Hematopoietic multipotent progenitor cell treated with erythropoietin and hydrocortisone succinate and interleukin-3 and kit ligand, for 17 days (in vitro differentiated cells): ENCODE data around the gene DAAM1.

Source experiments
- DNase-seq: peaks from one replicate; pipeline ENCODE4 v3.0.0-alpha.2; 2015; ENCODE audit warnings: low spot score

DAAM1 gene

GRCh38 chr14:59188461-59189090 lies at the start of gene DAAM1:
DAAM1 (plus strand) TSS chr14:59188667; CDS start chr14:59263478, 74,811 bp downstream.
- peak; percentile 97 for DNase-seq

DNA sequence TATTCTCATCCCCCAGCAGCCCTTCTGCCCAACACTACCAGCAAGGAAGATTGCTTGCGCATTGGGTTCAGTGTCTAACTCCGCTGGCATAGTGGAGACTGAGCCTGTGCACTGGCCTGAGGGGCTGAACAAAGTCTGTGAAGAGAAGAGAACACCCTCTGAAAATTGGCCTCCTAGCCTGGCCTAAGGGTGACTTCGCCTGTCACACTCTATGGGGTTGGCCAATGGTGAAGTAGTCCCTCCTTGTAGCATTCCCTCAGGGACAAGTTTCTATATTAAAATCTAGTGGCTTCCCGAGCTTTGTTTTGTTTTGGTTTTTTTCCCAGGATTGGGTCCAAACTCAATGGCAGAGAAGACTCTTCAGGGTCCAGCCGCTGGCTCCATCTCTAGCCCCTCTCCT lies 49.1 kb upstream of the DAAM1 start:
- DNase-seq, result no peak

DNA sequence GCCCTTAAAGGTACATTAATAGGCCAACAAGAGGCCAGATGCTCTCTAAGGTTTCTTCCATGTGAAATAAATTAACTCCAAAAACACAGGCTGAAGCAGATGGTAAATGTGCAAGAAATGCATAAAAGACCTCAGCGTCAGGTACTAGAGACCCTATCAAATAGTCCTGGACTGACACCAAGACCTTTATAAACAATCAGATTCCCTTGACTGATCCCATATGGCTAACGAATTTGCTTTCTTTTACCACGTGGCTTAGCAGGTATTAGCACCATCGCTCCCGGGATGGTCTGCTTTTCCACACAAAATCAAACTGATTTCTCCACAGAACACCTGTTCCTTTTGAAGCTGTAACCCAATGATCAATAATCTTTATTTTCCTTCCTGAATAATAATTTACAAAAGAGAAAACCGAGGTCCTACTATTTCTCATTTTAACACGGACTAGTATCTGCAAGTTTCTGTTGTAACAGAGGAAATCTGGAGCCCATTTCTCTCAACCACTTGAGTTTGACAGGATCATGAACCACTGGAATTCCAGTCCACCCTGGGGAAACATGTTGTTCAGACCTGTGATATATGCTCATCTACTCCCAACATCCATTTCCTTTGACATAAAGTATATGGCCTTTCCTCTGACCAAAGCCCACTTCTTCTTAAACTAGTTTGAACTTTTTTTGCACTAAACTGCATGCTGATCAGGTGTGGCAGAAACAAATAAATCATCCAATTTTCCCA lies 48.2 kb upstream of the DAAM1 start:
- no peak for DNase-seq

- DNase-seq, result no peak
Measured at GRCh38 chr14:59146484-59146883, 42.0 kb upstream of the DAAM1 start.

- no peak for DNase-seq
Measured at GRCh38 chr14:59147007-59147406, 41.5 kb upstream of the DAAM1 start.

DNA sequence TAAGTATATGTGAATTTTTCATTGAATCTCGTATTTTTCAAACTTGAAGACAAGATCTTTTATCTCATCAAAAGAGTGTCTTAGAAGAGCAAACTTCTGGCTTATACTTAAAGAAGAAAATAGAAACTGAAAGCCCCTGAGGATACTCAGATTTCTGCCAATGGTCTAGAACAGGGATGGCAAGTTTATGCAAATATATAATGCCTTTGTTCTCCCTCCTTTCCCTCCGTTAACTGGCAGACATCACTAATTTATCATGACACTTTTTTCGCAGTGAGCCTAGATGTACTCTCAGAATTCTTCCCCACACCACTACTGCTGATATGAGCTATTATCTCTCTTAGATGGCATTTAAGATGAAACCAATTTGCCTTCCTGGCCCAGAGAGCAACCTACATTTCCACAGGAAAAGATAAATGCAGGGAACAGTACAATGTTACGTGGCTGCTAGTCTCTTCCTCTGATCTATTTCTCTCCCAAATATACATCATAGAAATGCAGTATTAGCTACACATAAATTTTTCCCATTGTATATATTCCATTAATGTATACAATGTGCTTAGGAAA lies 40.0 kb upstream of the DAAM1 start:
- DNase-seq, result no peak

DNA sequence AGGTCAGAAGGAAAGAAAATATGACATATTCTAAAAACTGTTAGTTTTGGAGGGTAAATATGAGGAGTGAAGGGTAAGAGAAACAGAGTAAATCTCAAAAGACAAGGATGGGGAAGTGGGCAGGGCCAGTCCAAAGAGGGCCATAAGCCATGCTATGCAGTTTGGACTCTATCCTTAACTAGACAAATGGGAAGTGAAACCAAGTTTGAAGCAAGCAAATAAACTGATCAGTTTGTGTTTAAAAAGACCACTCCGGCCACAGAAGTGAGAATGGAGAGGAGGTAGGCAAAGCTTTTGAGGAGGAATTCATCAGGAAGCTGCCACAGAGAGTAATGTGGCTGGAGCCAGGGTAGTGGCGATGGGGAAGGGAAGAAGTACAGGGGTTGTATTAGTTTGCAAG lies 37.5 kb upstream of the DAAM1 start:
- no peak for DNase-seq

DNA sequence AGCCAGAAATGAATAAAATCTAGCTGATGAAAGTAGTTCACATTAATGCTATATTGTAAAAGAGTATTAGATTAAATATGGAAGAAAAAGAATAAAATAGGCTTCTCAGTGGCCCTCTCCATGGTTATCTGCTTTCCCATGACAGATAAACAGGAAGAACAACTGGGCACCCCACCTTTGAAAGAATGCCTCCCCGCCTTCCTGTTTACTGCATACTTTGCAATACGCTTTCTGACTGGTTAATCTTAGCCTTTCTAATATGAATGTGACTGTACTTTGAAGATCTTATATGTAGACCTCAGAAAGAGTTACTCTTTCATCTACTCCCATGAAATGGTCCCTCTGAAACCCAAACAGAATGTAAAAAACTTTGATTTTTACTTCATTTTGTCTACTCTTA lies 34.1 kb upstream of the DAAM1 start:
- DNase-seq, result no peak

GRCh38 chr14:59155886-59156285 lies 32.6 kb upstream of the DAAM1 start:
- DNase-seq, result no peak

- DNase-seq, result no peak
Measured at GRCh38 chr14:59159169-59159568, 29.3 kb upstream of the DAAM1 start.

GRCh38 chr14:59160506-59160905 lies 28.0 kb upstream of the DAAM1 start:
- DNase-seq, result no peak

- no peak for DNase-seq
Measured at GRCh38 chr14:59161561-59162175, 26.8 kb upstream of the DAAM1 start.

DNA sequence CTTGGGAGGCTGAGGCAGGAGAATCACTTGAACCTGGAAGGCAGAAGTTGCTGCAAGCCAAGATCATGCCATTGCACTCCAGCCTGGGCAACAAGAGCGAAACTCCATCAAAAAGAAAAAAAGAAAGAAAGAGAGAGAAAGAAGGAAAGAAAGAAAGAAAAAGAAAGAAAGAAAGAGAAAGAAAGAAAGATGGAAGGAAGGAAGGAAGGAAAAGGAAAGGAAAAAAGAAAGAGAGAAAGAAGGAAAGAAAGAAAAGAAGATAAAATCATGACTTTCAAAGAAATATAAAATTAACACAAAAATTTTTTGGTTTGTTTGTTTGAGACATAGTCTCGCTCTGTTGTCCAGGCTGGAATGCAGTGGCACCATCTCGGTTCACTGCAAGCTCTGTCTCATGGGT lies 22.2 kb upstream of the DAAM1 start:
- no peak for DNase-seq

- DNase-seq, result no peak
Measured at GRCh38 chr14:59175404-59175803, 13.1 kb upstream of the DAAM1 start.

- DNase-seq, result no peak
Measured at GRCh38 chr14:59176765-59177164, 11.7 kb upstream of the DAAM1 start.

- no peak for DNase-seq
Measured at GRCh38 chr14:59177262-59177661, 11.2 kb upstream of the DAAM1 start.

DNA sequence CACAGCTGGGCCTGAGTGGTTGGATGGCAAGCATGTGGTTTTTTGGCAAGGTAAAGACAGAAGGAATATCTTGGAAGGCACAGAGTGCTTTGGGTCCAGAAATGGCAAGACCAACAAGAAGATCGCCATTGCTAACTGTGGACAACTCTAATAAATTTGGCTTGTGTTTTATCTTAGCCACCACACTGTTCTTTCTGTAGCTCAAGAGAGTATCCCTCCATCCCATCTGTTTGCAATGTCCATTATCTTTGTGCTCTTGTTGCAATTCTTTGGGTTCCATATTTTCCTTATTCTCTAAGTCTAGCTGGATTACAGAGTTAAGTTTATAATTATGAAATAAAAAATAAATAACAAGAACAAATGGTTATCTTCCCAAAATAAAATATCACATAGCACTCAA lies 6.7 kb upstream of the DAAM1 start:
- no peak for DNase-seq

GRCh38 chr14:59182641-59183040 lies 5.8 kb upstream of the DAAM1 start:
- no peak for DNase-seq

DNA sequence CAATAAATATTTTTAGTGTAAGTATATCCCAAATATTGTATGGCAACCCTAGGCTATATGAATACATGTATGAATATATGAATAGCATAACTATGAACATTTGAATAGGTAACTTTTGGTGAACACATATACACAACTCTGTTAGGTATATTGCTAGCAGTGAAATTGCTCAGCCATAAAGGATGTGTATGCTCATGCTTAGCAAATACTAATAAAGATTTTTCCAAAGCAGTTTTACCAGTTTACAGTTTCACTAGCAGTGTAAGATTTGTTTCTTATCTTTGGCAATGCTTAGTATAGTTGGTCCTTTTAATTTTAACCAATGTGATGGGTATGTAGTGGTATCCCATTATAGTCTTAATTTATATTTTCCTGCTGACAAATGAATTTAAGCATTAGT lies 5.3 kb upstream of the DAAM1 start:
- no peak for DNase-seq

DNA sequence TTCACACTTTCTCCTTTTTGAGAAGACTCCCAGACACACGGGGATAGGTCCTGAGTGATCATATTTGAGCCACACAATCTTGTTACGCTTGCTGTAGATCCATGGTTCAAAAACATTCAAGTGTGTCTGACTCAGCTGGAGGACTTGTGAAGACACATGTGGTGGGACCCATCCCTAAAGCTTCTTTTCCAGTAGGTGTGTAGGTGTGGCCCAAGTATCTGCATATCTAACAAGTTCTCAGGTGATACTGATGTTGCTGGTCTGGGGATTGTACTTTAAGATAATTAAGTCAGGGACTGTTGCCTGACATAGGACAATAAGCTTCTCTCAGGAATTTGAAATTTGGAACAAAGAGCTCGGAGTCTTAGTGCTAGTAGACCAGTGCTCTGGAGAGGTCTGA lies 4.1 kb upstream of the DAAM1 start:
- DNase-seq, result no peak

DNA sequence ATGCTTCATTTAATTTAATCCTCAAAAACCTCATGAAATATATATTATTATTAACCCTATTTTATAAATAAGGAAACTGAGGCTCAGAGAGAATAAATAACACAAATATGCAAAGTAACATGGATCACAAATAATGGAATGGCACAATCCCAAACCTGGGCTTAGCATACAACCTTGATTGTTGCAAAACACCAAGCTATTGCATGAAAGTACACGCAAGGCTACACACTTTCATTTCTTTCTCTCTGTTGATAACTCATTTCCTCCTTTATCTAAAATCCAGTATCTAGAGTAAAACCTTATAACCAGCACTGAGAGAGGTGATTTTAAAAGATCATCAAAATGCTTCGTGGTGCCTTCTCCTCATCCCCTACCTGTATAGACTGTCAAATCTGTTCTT lies 2.8 kb upstream of the DAAM1 start:
- no peak for DNase-seq

DNA sequence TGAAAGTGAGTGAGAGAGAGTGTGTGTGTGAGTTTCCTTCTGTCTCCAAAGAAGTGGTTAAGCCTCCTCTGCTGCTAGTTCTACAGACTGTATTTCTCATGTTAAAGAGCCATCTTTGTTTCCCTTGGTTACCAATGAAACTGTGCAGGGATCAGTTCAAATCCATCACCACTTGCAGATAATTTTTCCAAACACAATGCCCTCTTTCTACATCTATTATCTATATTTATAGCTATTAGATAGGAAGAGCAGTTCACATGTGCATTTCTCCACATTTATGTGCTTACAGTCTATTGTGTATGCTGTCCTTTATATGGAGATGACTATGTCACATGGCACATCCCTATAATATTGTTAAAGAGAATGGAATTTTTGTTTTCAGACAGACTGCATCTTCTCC lies 2.2 kb upstream of the DAAM1 start:
- no peak for DNase-seq

DNA sequence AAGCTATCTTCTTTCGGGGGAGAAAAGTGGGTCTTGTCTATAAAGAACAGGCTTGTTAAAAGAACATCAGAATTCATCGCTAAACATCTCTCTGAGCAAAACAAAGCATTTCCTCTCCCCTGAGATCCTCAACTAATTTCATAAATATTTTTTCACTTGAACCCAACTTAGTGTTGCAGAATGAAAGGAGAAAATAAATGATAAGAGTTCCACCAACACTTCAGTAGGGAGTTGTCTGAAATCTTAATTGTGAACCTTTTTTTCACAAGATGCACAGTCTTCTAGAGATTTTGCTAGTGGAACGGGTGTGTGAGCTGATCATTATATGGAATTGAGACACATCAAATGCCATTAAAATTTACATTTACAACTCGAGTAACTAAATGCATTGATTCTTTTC lies 1.3 kb upstream of the DAAM1 start:
- DNase-seq, result no peak
